Right atrium auricular region (tissue), 2 donors: ENCODE results near the gene SYT13. TPM values are rescaled to one million over a fixed set of nuclear protein-coding genes. Genes with fewer than 3 reads are reported as not detected.

Experiments used
- DNase-seq: peaks from one replicate; pipeline ENCODE4 v3.0.0-alpha.2; 2019; ENCODE audit warnings: low spot score
- H3K27ac ChIP-seq, 2 donors: fragments of 200-600 bp; sonication (generic); 1 replicate in 1 of 2; 2 replicates in 1 of 2; pipeline ENCODE4 v1.5.1; 2016 to 2019
- H3K27me3 ChIP-seq, 2 donors: fragments of 200-600 bp; sonication (generic); one replicate each; pipeline versions ENCODE4 v1.5.1 to v1.6.0; 2017 to 2019
- H3K36me3 ChIP-seq: fragments of 200-600 bp; sonication (generic); one replicate; pipeline ENCODE4 v1.5.1; 2016
- H3K4me1 ChIP-seq, 2 donors: fragments of 200-600 bp; sonication (generic); one replicate each; pipeline versions ENCODE4 v1.5.1 to v1.6.0; 2017 to 2019
- H3K4me3 ChIP-seq, 2 donors: fragments of 200-600 bp; sonication (generic); 1 replicate in 1 of 2; 2 replicates in 1 of 2; pipeline ENCODE4 v1.5.1; 2017 to 2019; ENCODE audit warnings: mild to moderate bottlenecking in 1 of 2, moderate library complexity in 1 of 2
- H3K9me3 ChIP-seq, 2 donors: fragments of 200-600 bp; sonication (generic); one replicate each; pipeline ENCODE4 v1.5.1; 2019
- total RNA-seq, 2 donors: library from RNA; depleted of rRNA; stranded (reverse); fragments of >200 nt; gene quantifications; one replicate each; pipeline ENCODE4 v1.1.0, GENCODE V29; 2016
- TF ChIP-seq, protein P1 (sequence below), 2 donors: fragments of 200-600 bp; sonication (generic); IDR thresholded peaks; one replicate each; pipeline ENCODE4 v1.5.1; 2019; ENCODE audit warnings: antibody characterized with exemption in 2 of 2

SYT13 gene
- total RNA-seq, 2 donors from 2014 or later = 9.9 to 11.4 TPM

DNA sequence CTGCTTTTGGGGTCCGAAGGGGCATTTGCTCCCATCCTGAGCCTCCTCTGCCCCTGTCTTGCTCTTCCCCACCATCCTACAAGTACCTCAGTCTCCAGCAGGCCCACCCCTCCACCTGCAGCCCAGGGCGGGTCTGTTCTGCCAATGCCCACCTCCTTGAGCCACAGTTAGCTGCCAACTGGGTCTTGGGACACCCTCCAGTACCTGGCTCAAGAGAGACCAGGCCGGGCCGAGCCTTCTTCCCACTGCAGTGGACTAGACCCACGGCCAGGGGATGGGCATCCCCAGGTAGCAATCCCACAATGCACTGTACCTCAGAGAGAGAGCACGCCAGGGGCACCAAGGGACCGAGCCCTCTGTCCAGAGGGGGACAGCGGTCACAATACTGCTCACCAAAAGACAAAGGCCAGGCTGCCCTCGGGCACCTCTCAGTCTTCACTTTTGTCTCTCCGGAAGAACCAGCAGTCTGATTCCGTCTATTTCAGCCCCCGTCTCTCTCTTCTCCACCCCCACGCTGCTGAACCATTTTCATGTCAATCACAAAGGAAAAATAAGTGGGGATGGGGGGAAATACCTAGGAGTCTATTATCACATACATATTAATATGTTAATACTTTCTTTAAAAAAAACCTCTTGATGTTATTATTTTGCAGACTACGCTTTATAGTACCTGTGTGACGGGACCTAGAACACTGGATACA is 51.7 kb downstream of the SYT13 start:
- Histone ChIP-seq H3K27me3 (no peaks in the 10 kb centered on the region), H3K4me3 (no peak overlapping the region), H3K9me3 (no peaks in the 10 kb centered on the region), H3K27ac (no peak overlapping the region), H3K36me3 (no peaks in the 10 kb centered on the region), H3K4me1 (no peaks in the 10 kb centered on the region)
- TF ChIP-seq, protein P1, sequence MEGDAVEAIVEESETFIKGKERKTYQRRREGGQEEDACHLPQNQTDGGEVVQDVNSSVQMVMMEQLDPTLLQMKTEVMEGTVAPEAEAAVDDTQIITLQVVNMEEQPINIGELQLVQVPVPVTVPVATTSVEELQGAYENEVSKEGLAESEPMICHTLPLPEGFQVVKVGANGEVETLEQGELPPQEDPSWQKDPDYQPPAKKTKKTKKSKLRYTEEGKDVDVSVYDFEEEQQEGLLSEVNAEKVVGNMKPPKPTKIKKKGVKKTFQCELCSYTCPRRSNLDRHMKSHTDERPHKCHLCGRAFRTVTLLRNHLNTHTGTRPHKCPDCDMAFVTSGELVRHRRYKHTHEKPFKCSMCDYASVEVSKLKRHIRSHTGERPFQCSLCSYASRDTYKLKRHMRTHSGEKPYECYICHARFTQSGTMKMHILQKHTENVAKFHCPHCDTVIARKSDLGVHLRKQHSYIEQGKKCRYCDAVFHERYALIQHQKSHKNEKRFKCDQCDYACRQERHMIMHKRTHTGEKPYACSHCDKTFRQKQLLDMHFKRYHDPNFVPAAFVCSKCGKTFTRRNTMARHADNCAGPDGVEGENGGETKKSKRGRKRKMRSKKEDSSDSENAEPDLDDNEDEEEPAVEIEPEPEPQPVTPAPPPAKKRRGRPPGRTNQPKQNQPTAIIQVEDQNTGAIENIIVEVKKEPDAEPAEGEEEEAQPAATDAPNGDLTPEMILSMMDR (IDR thresholded peaks at IDR 0.05) = no peak
- no peak for DNase-seq

DNA sequence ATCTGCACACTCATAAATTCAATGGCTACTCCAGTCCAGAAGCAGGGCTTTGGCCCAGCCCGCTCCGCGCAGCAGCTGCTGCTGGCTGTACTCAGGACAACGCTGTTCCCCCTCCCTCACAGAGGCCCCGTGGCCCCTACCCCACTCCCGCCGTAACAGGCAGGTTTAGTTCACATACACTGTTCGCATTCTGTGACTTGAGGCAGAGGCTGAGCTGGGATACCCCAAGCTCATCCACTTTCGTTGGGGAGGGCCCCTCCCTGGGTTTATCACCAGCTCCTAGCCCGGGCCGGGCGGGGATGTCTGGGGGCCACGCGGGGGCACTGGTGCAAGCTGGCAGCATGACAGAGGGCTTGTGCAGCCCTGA is 52.4 kb downstream of the SYT13 start:
- Histone ChIP-seq H3K9me3 (no peaks in the 10 kb centered on the region), H3K4me3 (no peak overlapping the region), H3K4me1 (no peaks in the 10 kb centered on the region), H3K27ac (no peak overlapping the region), H3K27me3 (no peaks in the 10 kb centered on the region), H3K36me3 (no peaks in the 10 kb centered on the region)
- TF ChIP-seq, protein P1 (IDR thresholded peaks at IDR 0.05) = peak; percentile 23 to 33
- no peak for DNase-seq

DNA sequence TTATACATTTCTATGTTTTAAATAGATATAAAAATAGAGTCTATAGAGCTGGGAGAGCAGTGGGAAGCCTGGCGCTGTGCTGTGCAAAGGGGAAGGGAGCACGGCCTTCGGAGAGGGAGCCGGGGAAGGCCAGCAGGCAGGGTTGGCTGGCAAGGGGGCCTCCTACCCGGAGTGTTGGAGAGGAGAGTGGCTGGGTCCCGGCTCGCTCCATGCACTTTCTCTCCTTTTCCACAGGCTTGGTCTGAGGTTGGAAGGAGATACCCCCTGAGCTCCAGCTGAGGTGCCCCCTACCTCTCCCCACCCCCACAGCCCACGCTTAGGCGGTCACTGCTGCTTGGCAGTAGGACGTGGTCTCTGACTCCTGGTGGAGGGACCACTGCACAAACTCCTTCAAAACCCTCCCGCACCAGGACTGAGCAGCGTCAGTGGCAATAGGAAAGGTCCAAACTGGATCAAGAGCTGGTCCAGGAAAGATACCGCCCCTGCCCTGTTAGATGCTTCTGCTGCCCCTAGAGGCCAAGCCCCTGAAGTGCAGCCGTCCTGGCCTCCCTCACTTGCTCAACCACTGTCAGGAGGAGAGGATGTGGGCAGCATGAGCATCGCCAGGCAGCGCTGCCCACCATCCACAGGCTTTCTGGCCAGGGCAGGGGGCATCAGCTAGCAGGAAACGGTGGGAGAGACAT is 52.9 kb downstream of the SYT13 start:
- Histone ChIP-seq H3K4me3 (no peak overlapping the region), H3K27me3 (no peaks in the 10 kb centered on the region), H3K36me3 (no peaks in the 10 kb centered on the region), H3K9me3 (no peaks in the 10 kb centered on the region), H3K4me1 (no peaks in the 10 kb centered on the region), H3K27ac (no peak overlapping the region)
- DNase-seq = peak; percentile 66
- TF ChIP-seq, protein P1 (IDR thresholded peaks at IDR 0.05) = peak; percentile 77 to 91

DNA sequence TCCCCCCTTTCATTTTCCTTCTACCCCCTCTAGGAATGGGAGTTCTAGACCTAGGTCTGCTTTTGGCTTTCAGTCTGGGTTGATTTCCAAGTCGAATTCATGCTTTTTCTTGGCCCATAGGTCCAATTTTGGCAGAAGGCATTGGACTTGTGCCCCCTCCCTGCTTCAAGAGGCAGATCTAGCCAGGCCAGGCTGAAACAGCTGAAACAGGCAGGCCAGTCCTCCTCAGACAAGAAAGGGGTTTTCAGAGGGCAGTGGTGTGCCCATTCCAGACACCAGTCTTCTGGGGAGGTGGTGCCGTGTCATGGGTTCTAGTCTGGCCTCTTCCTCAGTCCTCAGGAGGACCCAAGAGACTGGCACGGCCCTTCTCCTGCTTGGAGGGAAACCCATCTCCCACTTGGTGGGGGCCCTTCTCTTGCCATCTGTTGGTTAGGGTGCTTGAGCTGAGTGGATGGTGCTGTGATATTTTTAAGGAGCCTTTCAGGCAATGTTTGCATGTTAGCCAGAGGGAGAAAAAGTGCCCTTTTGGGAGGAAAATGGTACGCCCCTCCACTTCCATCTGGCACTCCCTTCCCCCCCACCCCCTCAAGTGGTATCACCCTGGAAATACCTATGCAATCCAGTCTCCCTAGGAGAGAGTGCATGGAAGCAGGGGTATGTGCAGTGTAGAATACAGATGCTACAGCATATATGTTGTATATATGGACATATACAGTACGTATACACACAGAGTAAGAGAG is 53.6 kb downstream of the SYT13 start:
- H3K36me3 ChIP-seq = peaks cover 4% of the 10 kb centered on the region
- no peak overlapping the region for H3K4me3 ChIP-seq
- TF ChIP-seq, protein P1 (IDR thresholded peaks at IDR 0.05) = no peak
- H3K27me3 ChIP-seq = no peaks in the 10 kb centered on the region
- H3K27ac ChIP-seq = no peak overlapping the region
- no peak for DNase-seq
- H3K4me1 ChIP-seq = no peaks in the 10 kb centered on the region
- no peaks in the 10 kb centered on the region for H3K9me3 ChIP-seq

DNA sequence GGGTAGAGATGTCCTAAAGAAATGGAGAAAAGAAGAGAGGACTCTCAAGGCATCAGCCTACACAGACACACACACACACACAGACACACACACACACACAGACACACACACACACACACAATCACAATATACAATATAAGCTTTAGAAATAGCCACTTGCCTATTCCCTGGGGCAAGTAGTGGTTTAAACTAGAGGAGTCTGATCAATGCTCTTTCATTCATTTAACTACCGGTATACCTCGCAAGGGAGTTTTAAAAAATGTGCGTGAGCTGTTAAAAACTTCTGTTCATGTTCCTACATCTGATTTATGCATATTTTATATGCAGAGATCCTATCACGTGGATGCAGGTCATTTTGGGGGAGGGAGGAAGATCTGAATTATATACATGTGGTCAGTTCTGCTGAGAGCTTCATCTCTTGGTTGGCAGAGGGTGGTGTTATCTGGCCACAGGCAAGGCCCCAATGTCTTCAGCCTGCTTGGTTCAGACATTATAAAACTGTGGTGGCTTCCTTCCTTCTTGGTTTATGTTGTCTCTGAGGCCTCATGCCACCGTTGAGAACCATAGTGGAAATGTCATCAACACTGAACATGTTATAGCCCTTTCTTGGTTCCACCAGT is 56.6 kb downstream of the SYT13 start:
- TF ChIP-seq, protein P1 (IDR thresholded peaks at IDR 0.05) = no peak
- H3K4me1 ChIP-seq = no peaks in the 10 kb centered on the region

More for the DNA sequence above, 56.6 kb downstream of the SYT13 start:
- Histone ChIP-seq H3K27me3 (no peaks in the 10 kb centered on the region), H3K4me3 (no peak overlapping the region), H3K9me3 (no peaks in the 10 kb centered on the region), H3K36me3 (peaks cover 30% of the 10 kb centered on the region), H3K27ac (no peak overlapping the region)
- no peak for DNase-seq
